Fibroblast of lung (primary cell): ENCODE measurements around the gene FLOT1.

Experiments
- EZH2 ChIP-seq: IDR thresholded peaks from 2 replicates; pipeline ENCODE4 v1.5.1; 2012; ENCODE audit warnings: low read length, control low read depth, mild to moderate bottlenecking; ENCODE audit errors: missing control alignments
- TF ChIP-seq, protein P1 (sequence below), 2 donors: IDR thresholded peaks in 1 of 2; conservative IDR thresholded peaks in 1 of 2; 1 replicate in 1 of 2; 2 replicates in 1 of 2; pipeline ENCODE4 v1.5.1; 2011 to 2012; ENCODE audit warnings: low read length in 2 of 2, control low read depth in 1 of 2, inconsistent platforms in 1 of 2, low read depth in 1 of 2, mild to moderate bottlenecking in 1 of 2

DNA sequence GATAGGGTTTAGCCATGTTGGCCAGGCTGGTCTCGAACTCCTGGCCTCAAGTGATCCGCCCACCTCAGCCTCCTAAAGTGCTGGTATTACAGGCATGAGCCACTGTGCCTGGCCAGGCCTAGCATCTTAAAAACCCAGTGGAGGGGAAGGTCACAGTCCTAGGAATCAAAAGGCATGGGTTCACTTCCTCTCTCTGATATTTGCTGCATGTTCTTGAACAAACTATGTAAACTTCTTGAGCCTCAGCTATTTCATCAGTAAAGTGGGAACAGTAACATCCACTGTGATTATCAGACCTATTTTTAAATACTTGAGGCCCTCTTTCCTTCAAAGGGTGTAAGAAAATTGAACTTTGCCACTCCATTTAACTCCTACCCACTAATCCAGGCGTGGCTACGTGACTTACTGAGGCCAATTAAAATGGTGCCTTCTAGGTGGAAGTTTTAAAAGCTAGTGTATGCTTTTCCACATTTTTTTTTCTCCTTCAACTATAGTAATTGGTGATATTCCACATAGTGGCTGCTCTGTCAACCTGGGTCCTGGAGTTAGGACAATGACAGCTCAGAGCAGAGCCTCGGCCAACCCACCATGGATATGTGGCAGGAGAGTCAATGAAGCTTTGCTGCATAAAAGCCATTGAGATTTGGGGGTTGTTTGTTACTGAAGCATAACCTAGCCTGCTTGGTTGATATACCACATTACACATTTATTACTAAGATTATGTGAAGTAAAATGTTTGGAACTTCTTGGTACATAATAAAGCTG is 34.1 kb upstream of the FLOT1 start:
- TF ChIP-seq, protein P1, sequence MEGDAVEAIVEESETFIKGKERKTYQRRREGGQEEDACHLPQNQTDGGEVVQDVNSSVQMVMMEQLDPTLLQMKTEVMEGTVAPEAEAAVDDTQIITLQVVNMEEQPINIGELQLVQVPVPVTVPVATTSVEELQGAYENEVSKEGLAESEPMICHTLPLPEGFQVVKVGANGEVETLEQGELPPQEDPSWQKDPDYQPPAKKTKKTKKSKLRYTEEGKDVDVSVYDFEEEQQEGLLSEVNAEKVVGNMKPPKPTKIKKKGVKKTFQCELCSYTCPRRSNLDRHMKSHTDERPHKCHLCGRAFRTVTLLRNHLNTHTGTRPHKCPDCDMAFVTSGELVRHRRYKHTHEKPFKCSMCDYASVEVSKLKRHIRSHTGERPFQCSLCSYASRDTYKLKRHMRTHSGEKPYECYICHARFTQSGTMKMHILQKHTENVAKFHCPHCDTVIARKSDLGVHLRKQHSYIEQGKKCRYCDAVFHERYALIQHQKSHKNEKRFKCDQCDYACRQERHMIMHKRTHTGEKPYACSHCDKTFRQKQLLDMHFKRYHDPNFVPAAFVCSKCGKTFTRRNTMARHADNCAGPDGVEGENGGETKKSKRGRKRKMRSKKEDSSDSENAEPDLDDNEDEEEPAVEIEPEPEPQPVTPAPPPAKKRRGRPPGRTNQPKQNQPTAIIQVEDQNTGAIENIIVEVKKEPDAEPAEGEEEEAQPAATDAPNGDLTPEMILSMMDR (conservative IDR thresholded peaks at IDR 0.05 in 1 of 2, IDR thresholded peaks at IDR 0.05 in 1 of 2; ENCODE audit: low read depth in 1 of 2, low read length in 2 of 2) = no peak
- no peak for TF ChIP-seq EZH2
